GM21825 (cell line): Measurements from ENCODE around the gene SLAMF1.
"Not testable (repeated sequence)": the region's sequence is repeated elsewhere in the genome, so short reads cannot be mapped to it uniquely, and the experiment has no call there.

ENCODE experiments used
- ATAC-seq: cut with Tn5 transposase; IDR thresholded peaks from one replicate; pipeline ENCODE4 v1.9.1; 2021; ENCODE audit warnings: mild to moderate bottlenecking, moderate library complexity; ENCODE audit not compliant: unreplicated experiment

SLAMF1 gene

DNA sequence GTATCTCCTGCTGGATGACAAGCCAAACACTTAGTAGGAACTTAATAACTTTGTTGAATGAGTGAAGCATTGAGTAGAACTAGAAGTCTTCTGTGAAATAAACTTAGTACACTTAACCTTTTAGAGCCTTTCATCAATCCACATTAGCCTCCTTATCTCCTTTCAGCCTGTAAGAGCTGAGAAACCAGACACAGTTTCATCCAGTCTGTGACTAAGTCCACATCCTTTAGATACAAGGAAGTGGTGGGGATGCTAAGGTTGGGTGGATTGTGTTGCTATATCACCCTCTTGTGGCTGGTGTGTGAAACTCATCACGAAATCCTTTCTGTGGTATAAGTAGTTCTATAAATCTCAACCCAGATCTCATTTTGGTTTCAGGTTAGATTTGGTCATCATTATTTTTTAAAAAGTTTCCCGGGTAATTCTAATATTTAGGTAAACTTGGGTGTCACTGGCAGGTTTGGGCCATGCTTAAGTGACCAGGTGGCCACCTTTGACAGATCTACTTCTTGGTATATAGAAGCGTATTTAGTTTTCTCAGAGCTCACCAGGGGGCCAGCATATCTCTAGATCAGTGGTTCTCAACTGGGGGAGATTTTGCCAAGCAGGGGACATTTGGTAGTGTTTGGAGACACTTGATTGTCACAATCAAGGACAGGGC is 39.7 kb downstream of the SLAMF1 start:
- peak; percentile 62 for ATAC-seq

- no peak for ATAC-seq
Measured at GRCh38 chr1:160606611-160607010, 40.2 kb downstream of the SLAMF1 start.

- no peak for ATAC-seq
Measured at GRCh38 chr1:160605792-160606479, 40.9 kb downstream of the SLAMF1 start.

- no peak for ATAC-seq
Measured at GRCh38 chr1:160605205-160605604, 41.6 kb downstream of the SLAMF1 start.

GRCh38 chr1:160597705-160598104 is 49.1 kb downstream of the SLAMF1 start:
- ATAC-seq, result no peak

DNA sequence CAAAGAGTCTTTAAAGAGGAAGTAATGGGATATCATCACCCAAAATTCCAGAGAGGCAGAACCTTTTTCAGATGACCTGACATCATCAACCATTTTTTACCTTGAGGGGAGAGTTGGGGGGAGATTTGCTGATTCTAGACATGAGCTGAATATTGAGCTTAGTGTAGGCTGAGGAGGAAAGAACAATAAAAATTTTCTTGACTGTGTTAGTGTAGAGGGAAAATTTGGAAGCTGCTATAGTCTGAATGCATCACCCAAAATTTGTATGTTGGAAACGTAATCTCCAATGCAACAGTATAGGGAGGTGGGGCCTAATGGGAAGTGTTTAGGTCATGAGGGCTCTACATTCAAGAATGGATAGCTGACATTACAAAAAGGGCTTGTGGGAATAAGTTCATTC is 49.8 kb downstream of the SLAMF1 start:
- ATAC-seq, result no peak

DNA sequence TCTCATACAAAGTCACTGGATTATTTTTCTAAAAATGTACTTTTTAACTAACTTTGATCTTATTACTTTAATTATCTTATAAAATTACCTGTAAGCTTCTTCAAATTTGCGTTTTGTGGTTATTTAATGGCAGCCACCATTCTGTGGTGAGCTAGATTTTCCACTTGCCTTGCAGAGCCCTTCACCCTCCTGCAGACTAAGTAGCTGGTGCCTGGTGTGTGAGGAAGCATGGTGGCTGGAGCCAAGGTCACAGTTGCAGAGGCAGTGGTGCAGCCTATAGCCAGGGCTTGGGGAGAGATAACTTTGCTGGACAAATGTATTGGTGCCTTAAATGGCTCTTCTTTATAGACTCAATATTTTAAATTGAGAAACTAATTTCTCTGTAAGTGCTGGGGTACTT is 56.4 kb downstream of the SLAMF1 start:
- no peak for ATAC-seq

- no peak for ATAC-seq
Measured at GRCh38 chr1:160588468-160588867, 58.4 kb downstream of the SLAMF1 start.

DNA sequence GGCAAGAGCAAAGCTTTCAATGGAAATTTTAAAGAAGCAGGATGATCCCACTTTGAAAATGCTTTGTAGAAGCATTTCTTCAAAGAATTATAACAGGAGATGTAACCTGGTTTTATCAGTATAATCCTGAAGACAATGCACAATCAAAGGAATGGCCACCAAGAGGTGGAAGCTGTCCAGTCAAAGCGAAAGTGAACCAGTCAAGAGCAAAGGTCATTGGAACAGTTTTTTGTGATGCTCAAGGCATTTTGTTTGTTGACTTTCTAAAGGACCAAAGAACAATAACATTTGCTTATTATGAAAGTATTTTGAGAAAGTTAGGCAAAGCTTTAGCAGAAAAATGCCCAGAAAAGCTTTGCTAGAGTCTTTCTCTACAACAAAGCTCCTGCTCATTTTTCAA is 62.1 kb downstream of the SLAMF1 start:
- no peak for ATAC-seq

DNA sequence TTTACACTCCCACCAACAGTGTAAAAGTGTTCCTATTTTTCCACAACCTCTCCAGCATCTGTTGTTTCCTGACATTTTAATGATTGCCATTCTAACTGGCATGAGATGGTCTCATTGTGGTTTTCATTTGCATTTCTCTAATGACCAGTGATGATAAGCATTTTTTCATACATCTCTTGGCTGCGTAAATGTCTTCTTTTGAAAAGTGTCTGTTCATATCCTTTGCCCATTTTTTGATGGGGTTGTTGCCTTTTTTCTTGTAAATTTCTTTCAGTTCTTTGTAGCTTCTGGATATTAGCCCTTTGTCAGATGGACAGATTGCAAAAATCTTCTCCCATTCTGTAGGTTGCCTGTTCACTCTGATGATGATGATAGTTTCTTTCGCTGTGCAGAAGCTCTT is 63.9 kb downstream of the SLAMF1 start:
- not testable (repeated sequence) for ATAC-seq

- ATAC-seq, result no peak
Measured at GRCh38 chr1:160581961-160582360, 64.9 kb downstream of the SLAMF1 start.

GRCh38 chr1:160580221-160580812 is 66.5 kb downstream of the SLAMF1 start:
- no peak for ATAC-seq

- ATAC-seq, result no peak
Measured at GRCh38 chr1:160579216-160579701, 67.6 kb downstream of the SLAMF1 start, which contains the start of gene CD84. TSS of gene CD84 (minus strand) at chr1:160579496. CDS start at chr1:160579437, 59 bp downstream.

- ATAC-seq, result no peak
Measured at GRCh38 chr1:160578525-160579191, 68.2 kb downstream of the SLAMF1 start.

- ATAC-seq, result no peak
Measured at GRCh38 chr1:160578175-160578524, 68.7 kb downstream of the SLAMF1 start.

DNA sequence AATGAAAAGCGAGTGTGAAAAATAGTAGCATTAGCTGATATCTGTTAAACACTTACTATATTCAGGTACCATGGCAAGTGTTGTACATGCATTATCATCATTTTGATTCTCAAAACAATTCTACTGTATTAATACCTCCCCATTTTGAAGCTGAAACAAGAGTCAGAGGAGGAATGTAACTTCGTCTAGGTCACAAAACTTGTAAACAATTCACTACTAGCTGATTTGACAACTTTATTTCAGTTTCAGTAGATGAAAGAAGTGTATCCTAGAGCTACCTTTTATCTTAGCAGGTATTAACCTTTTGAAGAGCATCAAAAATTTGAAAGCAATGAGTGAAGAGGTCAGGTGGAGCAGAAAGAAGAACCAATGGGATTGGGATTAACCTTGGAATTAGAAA is 69.2 kb downstream of the SLAMF1 start:
- no peak for ATAC-seq

GRCh38 chr1:160576884-160577283 is 70.0 kb downstream of the SLAMF1 start:
- no peak for ATAC-seq

GRCh38 chr1:160576390-160576789 is 70.5 kb downstream of the SLAMF1 start:
- ATAC-seq, result no peak

GRCh38 chr1:160575112-160575664 is 71.7 kb downstream of the SLAMF1 start:
- no peak for ATAC-seq

DNA sequence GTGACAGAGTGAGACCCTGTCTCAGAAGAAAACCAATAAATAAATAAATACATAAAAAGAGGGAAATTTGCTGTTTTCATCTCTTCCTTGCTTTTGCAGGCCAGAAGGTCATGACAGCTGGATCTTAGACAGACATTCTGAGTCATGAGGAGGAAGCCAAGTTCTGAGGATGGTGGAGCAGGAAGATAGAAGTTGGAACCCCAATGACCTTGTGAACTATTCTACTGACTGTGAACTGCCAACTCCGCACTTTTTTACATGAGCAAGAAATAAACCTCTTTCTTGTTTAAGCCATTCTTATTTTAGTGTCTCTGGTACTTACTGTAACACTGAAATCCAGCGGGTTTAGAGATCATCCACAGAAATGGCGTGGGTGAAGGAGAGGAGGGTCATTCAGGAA is 76.0 kb downstream of the SLAMF1 start:
- no peak for ATAC-seq

GRCh38 chr1:160569806-160570205 is 77.0 kb downstream of the SLAMF1 start:
- ATAC-seq, result no peak
